VCaP (cell line): ENCODE measurements around the gene RHOV.
A peak's percentile ranks its signal among the peaks of the same experiment; 100 is the strongest.

Experiments used
- H3K27ac ChIP-seq: fragments of 450-650 bp; 2 replicates; pipeline ENCODE4 v1.5.1; 2017
- CTCF ChIP-seq: fragments of 450-650 bp; conservative IDR thresholded peaks from 2 replicates; pipeline ENCODE4 v1.5.1; 2017; ENCODE audit warnings: mild to moderate bottlenecking, moderate library complexity

Gene RHOV

GRCh38 chr15:40879609-40880008 lies 5.6 kb upstream of the RHOV start:
- no peak overlapping the region for H3K27ac ChIP-seq
- no peak for TF ChIP-seq CTCF

GRCh38 chr15:40878785-40879184 lies 4.8 kb upstream of the RHOV start:
- H3K27ac ChIP-seq: no peak overlapping the region
- TF ChIP-seq CTCF: no peak

GRCh38 chr15:40877694-40878093 lies 3.7 kb upstream of the RHOV start:
- TF ChIP-seq CTCF: no peak
- H3K27ac ChIP-seq: no peak overlapping the region

- no peak overlapping the region for H3K27ac ChIP-seq
- TF ChIP-seq CTCF: no peak
These were observed 2.1 kb upstream of the RHOV start for GRCh38 chr15:40875991-40876730.

- H3K27ac ChIP-seq: peak overlapping the region; percentile 71
- no peak for TF ChIP-seq CTCF
These were observed 992 bp downstream of the RHOV start for GRCh38 chr15:40872791-40873693.

GRCh38 chr15:40871749-40872617 lies 2.1 kb downstream of the RHOV start:
- H3K27ac ChIP-seq: no peak overlapping the region
- no peak for TF ChIP-seq CTCF

GRCh38 chr15:40870716-40871115 lies 3.3 kb downstream of the RHOV start:
- H3K27ac ChIP-seq: no peak overlapping the region

More at GRCh38 chr15:40870716-40871115, 3.3 kb downstream of the RHOV start:
- TF ChIP-seq CTCF: no peak
